Prostate gland (tissue), 2 donors: ENCODE results near the gene NAT14. TPM values are rescaled to one million over a fixed set of nuclear protein-coding genes. Genes with fewer than 3 reads are reported as not detected.

ENCODE experiments used
- DNase-seq: peaks from one replicate; pipeline ENCODE4 v3.0.0-alpha.2; 2019; ENCODE audit warnings: low spot score
- H3K27ac ChIP-seq, 2 donors: fragments of 200-600 bp; sonication (generic); 2 replicates each; pipeline ENCODE4 v1.5.1; 2017 to 2019
- H3K27me3 ChIP-seq: fragments of 200-600 bp; sonication (generic); replicated peaks from 2 replicates; pipeline ENCODE4 v1.5.1; 2019; ENCODE audit not compliant: insufficient read depth
- H3K36me3 ChIP-seq, 2 donors: fragments of 200-600 bp; sonication (generic); 1 replicate in 1 of 2; 2 replicates in 1 of 2; pipeline versions ENCODE4 v1.5.1 to v1.8.1; 2017 to 2019
- H3K4me1 ChIP-seq: fragments of 200-600 bp; sonication (generic); replicated peaks from 2 replicates; pipeline ENCODE4 v1.5.1; 2019
- H3K4me3 ChIP-seq, 2 donors: fragments of 200-600 bp; sonication (generic); 2 replicates each; pipeline ENCODE4 v1.5.1; 2017 to 2019
- H3K9me3 ChIP-seq: fragments of 200-600 bp; sonication (generic); 2 replicates; pipeline ENCODE4 v1.5.1; 2017
- POLR2A ChIP-seq: fragments of 450-650 bp; IDR thresholded peaks from one replicate; pipeline ENCODE4 v1.6.1; 2016; ENCODE audit warnings: antibody characterized with exemption, mild to moderate bottlenecking
- POLR2AphosphoS5 ChIP-seq: sonication (generic); formaldehyde crosslinking; IDR thresholded peaks from one replicate; pipeline ENCODE4 v1.6.1; 2017; ENCODE audit warnings: antibody characterized with exemption
- WGBS: methylation state at CpG from one replicate; pipeline ENCODE4 v1.1.5; 2018; 5-methylcytosine and 5-hydroxymethylcytosine counted together
- intact Hi-C: fragments of 100-400 bp; cut with DNase I; formaldehyde crosslinking; loops from one replicate; pipeline ENCODE4 v1.14.2; 2022
- total RNA-seq, 2 donors: library from RNA; depleted of rRNA; stranded (reverse); fragments of >200 nt; gene quantifications; one replicate each; pipeline ENCODE4 v1.1.0, GENCODE V29; 2016
- TF ChIP-seq, protein P1 (sequence below), 4 experiments: fragments of 200-600 bp in 2 of 4; fragments of 450-650 bp in 2 of 4; sonication (generic) in 2 of 4; IDR thresholded peaks; 1 replicate in 3 of 4; 2 replicates in 1 of 4; pipeline ENCODE4 v1.5.1; 2016 to 2019; ENCODE audit warnings: antibody characterized with exemption in 4 of 4, mild to moderate bottlenecking in 2 of 4, moderate library complexity in 2 of 4

The NAT14 gene
- total RNA-seq, 2 donors from 2014 or later: 10.8 to 19.8 TPM

DNA sequence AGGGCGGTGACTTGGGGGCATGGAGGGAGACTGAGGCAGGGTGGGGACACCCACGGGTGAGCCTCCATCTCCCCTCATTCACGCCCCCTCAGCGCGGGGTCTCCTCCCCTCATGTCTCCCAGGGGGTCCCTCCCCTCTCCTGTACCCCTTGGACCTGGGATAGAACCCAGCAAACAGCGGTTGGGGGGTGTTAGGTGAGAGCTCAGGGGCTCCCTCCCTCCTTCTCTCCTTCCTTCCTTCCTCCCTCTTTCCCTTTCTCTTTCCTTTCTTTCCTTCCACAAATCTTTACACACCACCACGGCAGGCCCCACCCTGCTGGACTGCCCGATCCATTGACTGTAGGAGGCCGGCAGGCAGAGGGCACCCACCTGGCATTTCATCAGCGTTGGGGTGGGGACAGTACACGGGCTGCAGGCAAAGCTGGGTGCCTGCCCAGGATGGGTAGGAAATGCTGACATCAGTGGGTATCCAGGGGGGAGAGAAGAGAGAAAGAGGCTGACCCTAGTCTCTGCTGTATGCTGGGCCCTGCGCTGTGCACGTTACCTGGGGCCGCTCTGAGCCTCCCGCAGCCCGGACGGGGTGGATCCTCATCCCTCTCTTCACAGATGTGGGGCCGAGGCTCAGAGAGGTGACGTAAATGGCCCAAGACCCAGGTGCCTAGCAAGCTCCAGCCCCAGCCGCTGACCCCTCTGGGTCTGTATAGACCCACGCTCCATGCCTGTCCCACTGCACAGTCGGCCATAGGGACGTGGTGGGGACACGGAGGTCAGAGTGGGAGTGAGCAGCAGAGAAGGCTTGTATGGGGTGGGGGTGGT, 6.8 kb downstream of the NAT14 start:
- WGBS: 56% methylated on average over 24 of the region's 24 CpGs
- no peaks in the 10 kb centered on the region for H3K9me3 ChIP-seq
- TF ChIP-seq POLR2AphosphoS5 (no peak), POLR2A (no peak)
- TF ChIP-seq, protein P1, sequence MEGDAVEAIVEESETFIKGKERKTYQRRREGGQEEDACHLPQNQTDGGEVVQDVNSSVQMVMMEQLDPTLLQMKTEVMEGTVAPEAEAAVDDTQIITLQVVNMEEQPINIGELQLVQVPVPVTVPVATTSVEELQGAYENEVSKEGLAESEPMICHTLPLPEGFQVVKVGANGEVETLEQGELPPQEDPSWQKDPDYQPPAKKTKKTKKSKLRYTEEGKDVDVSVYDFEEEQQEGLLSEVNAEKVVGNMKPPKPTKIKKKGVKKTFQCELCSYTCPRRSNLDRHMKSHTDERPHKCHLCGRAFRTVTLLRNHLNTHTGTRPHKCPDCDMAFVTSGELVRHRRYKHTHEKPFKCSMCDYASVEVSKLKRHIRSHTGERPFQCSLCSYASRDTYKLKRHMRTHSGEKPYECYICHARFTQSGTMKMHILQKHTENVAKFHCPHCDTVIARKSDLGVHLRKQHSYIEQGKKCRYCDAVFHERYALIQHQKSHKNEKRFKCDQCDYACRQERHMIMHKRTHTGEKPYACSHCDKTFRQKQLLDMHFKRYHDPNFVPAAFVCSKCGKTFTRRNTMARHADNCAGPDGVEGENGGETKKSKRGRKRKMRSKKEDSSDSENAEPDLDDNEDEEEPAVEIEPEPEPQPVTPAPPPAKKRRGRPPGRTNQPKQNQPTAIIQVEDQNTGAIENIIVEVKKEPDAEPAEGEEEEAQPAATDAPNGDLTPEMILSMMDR (IDR thresholded peaks at IDR 0.05): no peak
- H3K27ac ChIP-seq: no peak overlapping the region
- H3K27me3 ChIP-seq: no peaks in the 10 kb centered on the region
- H3K4me1 ChIP-seq: no peaks in the 10 kb centered on the region
- no peak for DNase-seq
- no peak overlapping the region for H3K4me3 ChIP-seq
- H3K36me3 ChIP-seq: no peaks in the 10 kb centered on the region
- intact Hi-C loops: no loop called here

DNA sequence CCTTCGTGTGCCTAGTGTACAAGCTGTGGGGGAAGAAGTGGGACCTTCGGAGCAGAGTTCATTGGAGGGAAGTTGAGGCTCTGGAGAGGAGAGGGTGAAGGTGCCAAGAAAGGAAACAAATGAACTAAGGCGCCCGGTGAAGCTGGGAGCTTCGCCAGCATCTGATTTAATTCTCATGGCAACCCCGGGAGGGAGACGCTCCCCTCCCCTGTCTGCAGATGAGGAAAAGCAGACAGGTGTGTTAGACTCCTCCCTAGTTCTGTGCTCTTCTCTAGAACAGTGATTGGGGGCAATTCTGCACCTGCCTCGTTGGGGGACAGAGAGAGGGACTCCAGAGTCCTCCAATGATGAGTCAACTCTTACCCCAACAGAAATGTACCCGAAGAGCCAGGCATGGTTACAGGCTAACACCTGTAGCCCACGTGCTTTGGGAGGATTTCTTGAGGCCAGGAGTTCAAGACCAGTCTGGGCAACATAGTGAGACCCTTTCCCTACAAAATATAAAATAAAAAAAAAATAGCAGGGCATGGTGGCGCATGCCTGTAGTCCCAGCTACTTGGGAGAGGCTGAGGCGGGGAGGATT, 7.5 kb downstream of the NAT14 start:
- no peak for DNase-seq
- intact Hi-C loops: no loop called here
- WGBS: 31% methylated on average over 12 of the region's 12 CpGs

DNA sequence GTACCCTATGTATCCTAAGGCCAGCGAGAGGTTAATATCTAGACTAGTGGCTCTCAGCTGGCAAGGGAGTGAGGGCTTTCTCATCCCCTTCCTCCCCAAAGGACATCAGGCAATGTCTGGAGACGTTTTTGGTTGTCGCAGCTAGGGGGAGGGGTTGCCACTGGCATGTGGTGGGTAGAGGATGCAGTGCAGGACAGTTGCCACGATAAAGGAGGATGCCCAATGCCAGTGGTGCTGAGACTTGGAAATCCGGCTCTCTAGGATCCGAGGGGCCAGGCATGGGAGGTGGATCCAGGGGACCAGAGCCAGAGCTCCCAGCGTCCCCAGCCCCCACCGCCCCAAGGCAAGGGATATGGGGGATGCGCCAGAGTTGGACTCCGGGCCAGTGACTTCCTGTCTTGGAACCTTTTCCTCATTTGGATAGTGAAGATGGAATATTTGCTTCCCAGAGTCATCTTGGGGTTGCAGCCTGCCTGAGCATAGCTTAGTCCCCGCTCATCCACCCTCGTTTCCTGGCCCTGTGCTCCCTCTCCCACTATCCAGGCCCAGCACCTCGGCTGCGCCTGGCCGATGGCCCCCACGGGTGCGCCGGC, 8.2 kb downstream of the NAT14 start:
- Histone ChIP-seq H3K4me3 (no peak overlapping the region), H3K27ac (peak overlapping the region in 1 of 2 donors; percentile 18), H3K9me3 (no peaks in the 10 kb centered on the region), H3K27me3 (no peaks in the 10 kb centered on the region), H3K4me1 (no peaks in the 10 kb centered on the region), H3K36me3 (no peaks in the 10 kb centered on the region)
- intact Hi-C loops: no loop called here
- 41% methylated on average over 18 of the region's 18 CpGs for WGBS
- TF ChIP-seq, protein P1 (IDR thresholded peaks at IDR 0.05): no peak
- no peak for TF ChIP-seq POLR2A
- no peak for TF ChIP-seq POLR2AphosphoS5
- no peak for DNase-seq

More for the DNA sequence above, 7.5 kb downstream of the NAT14 start:
- H3K36me3 ChIP-seq: no peaks in the 10 kb centered on the region
- H3K4me1 ChIP-seq: no peaks in the 10 kb centered on the region
- no peak overlapping the region for H3K4me3 ChIP-seq
- H3K27me3 ChIP-seq: no peaks in the 10 kb centered on the region
- TF ChIP-seq POLR2A: no peak
- TF ChIP-seq, protein P1 (IDR thresholded peaks at IDR 0.05): no peak
- no peak for TF ChIP-seq POLR2AphosphoS5
- no peaks in the 10 kb centered on the region for H3K9me3 ChIP-seq
- no peak overlapping the region for H3K27ac ChIP-seq

DNA sequence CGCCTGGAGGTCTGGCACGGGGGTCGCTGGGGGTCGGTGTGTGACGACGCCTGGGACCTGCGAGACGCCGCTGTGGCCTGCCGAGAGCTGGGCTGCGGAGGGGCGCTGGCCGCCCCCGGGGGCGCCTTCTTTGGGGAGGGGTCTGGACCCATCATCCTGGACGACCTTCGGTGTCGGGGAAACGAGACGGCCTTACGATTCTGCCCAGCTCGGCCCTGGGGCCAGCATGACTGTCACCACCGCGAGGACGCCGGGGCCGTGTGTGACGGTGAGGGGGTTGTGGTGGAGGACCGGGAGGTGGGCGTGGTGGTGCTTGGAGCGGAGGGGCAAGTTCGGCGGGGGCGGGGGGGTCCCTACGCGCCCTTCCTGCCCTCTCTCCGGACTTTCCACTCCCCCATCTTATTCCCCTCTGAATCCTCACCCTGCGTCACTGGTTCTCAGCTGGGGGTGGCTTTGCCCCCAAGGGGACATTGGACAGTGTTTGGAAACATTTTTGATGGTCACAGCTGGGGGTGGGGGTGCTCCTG, 8.7 kb downstream of the NAT14 start:
- intact Hi-C loops: no loop called here
- WGBS: 40% methylated on average over 37 of the region's 38 CpGs
- TF ChIP-seq, protein P1 (IDR thresholded peaks at IDR 0.05): no peak
- TF ChIP-seq POLR2A: no peak
- TF ChIP-seq POLR2AphosphoS5: no peak
- Histone ChIP-seq H3K9me3 (no peaks in the 10 kb centered on the region), H3K4me3 (no peak overlapping the region), H3K27ac (peak overlapping the region in 1 of 2 donors; percentile 18), H3K36me3 (no peaks in the 10 kb centered on the region), H3K27me3 (no peaks in the 10 kb centered on the region), H3K4me1 (no peaks in the 10 kb centered on the region)
- no peak for DNase-seq
